Stimulated activated CD4-positive, alpha-beta T cell treated with anti-CD3 and anti-CD28 coated beads, TNF-alpha, amount 100 ng/mL, for 4 hours (primary cell): ENCODE measurements around the gene BARX1.
"Not testable (repeated sequence)": the region's sequence is repeated elsewhere in the genome, so short reads cannot be mapped to it uniquely, and the experiment has no call there.

Source experiments
- DNase-seq, 3 experiments: peaks; one replicate each; pipeline ENCODE4 v3.0.0-alpha.2; 2020; ENCODE audit warnings: low read depth in 3 of 3

Gene BARX1, protein sequence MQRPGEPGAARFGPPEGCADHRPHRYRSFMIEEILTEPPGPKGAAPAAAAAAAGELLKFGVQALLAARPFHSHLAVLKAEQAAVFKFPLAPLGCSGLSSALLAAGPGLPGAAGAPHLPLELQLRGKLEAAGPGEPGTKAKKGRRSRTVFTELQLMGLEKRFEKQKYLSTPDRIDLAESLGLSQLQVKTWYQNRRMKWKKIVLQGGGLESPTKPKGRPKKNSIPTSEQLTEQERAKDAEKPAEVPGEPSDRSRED

GRCh38 chr9:93955111-93955980 lies at the start of gene BARX1:
BARX1 (minus strand) TSS chr9:93955355; CDS start chr9:93955146, 209 bp downstream.
- DNase-seq: no peak

DNA sequence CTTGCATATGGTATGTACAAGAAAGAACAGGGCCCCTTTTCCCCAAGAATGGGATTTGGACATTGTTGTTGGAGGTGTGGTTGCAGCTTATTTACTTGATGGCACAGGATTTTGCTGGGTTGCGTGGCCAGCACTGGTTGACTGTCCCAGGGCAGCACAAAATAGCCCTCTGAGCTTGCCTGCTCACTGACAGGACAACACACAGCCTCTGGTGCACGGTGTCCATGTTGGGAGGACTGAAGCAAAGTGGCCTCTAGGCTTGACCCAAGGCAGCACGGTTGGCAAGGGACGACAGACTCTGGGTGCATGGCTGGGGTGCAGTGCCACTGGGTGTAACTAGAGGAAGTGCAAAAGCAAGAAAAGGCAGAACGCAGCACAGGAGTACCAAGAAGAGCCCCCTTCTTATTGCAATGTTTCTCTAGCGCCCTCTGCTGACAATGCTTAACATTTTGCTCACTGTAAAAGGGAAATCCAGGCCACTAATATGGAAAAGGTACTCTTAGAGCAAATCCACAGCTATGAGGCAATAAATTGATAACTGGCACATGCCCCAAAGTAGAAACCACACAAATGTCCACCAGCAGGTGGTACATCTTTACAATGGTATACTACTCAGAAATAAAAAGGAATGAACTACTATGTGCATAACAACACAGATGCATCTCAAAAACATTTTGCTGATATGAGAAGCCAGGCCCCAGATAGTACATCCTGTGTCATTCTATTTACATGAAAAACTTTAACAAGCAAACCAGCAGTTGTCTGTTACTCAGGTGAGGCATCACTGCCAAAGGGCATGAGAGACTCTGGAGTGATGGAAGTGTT lies 47.4 kb upstream of the BARX1 start:
- no peak for DNase-seq

GRCh38 chr9:93996863-93997262 lies 41.7 kb upstream of the BARX1 start:
- DNase-seq: no peak

- DNase-seq: no peak
Observed at GRCh38 chr9:93996367-93996766, 41.2 kb upstream of the BARX1 start.

DNA sequence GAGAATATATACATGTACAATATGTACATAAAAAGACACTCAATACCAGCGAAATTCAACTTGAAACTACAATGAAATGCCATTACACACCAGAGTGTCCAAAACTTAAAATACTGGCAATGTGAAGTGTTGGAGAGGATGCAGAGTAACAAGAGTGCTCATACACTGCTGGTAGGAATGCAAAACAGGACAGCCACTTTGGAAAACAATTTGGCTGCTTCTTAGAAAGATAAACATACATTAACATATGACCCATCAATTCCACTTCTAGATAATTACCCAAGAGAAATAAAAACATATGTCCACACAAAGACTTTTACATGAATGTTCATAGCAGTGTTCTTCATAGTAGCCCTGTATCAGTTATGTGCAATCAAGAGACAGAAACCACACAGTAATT lies 39.4 kb upstream of the BARX1 start:
- DNase-seq: no peak

- no peak for DNase-seq
Observed at GRCh38 chr9:93994132-93994531, 39.0 kb upstream of the BARX1 start.

DNA sequence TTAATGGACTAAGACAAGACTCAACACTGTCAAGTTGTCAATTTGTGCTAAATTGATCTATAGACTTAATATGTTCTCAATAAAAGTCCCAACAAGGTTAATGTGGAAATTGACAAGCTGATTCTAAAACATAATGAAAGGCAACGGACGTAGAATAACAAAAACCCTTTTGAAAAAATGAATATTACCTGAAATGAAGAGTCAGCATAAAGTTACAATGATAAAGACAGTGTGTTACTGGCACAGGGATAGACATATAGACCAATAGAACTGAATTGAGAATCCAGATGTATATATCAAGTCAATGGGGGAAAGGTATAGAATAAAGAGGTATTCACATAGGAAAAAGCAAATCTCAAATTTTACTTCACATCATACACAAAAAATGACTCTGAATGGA lies 37.7 kb upstream of the BARX1 start:
- no peak for DNase-seq

- no peak for DNase-seq
Observed at GRCh38 chr9:93990448-93990847, 35.3 kb upstream of the BARX1 start.

- DNase-seq: no peak
Observed at GRCh38 chr9:93988056-93988455, 32.9 kb upstream of the BARX1 start.

DNA sequence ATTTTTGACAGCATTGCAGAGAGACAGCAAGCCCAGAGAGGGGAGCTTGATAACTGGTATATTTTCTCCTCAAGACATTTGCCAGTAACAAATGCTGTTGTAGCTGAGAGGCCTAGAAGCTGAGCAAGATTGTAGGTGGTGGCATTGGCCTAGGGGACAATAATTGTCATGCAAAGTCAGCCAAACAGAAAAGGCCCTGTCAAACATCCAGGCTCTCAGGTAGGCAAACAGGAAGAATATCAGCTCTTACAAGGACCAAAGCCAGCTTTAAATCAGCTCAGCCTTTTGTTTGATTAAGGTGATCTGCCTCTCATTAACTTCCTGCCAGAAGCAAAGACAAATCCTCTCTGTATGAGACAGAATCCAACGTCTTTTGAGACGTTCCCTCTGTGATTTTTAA lies 29.7 kb upstream of the BARX1 start:
- no peak for DNase-seq

DNA sequence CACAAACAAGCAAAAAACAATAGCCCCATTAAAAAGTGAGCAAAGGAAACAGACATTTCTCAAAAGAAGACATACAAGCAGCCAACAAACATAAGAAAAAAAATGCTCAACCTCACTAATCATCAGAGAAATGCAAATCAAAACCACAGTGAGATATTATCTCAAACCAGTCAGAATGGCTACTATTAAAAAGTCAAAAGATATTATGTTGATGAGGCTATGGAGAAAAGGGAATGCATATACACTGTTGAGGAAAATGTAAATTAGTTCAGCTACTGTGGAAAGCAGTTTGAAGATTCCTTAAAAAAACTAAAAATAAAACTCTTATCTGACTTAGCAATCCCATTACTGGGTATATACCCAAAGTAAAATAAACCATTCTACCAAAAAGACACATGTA lies 28.7 kb upstream of the BARX1 start:
- no peak for DNase-seq

DNA sequence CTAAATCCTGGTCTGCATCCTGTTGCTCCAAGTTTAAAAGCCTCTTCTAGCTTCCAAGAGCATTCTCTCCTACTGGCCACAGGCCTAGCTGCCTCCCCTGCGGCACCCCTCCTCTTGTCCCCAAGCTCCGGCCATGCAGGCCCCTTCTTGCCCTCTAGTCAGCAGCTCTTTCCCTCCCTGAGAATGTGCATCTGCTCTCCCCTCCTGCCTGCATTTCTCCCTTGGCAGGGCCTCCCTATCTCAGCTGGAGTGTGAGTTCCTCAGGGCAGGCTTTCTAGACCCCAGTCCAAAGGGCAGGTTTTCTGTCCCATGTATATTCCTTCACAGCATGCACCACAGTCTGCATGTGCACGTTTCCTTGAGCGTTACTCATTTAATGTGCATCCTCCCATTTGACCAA lies 24.6 kb upstream of the BARX1 start:
- DNase-seq: no peak

DNA sequence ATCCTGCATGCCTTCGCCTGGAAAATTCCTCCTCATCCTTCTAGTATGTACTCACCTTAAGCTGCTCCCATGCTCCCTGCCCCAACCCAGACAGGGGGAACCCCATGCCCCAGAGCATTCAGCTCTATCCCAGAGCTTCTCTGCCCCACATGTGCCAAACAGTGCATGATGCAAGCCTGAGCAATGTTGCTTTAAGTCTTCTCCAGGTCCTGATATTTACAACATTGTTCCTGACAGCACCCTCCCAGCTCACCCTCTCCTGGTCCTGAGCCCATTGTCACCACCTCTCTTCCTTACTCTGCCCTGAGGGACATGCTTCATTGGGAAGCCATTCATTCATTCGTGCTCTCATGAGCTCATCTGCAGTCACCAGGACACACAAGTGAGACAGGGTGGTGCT lies 23.4 kb upstream of the BARX1 start:
- DNase-seq: no peak

GRCh38 chr9:93976973-93977372 lies 21.8 kb upstream of the BARX1 start:
- DNase-seq: no peak

- DNase-seq: no peak
Observed at GRCh38 chr9:93976081-93976480, 20.9 kb upstream of the BARX1 start.

DNA sequence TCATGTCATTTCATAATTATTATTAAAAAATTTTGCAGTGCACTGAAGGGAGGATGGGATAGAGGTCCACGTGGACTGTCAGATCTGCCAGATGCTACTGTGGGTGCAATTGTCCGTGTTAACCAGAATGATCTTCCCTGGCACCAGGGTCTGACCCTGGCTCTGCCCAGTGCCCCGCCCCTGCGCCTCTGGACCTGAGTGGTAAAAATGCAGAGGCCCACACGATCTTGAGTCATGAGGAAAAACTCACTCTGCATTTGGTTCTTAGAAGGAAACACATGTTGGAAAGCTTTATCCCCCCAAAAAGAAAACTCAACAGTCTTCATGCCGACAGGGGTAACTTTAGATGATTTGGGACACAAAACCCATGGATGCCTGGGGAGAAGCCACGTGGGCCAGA lies 20.1 kb upstream of the BARX1 start:
- no peak for DNase-seq

DNA sequence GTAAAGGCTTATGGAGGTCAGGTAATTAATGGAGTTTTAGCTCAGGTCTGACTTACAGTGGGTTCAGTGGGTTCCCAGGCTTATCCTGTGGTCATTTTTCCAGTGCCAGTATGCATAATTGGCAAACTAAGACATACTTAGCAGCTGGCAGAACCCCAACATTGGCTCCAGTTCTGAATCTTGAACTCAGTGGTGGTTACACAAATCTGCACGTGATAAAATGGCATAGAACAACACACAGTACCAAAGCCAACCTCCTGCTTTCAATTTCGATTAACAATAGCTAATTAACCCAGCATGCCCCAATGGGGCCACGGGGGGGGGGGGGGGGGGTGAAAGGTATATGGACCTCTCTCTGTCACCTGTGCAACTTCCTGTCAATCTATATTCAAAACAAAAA lies 19.0 kb upstream of the BARX1 start:
- DNase-seq: no peak

- not testable (repeated sequence) for DNase-seq
Observed at GRCh38 chr9:93972655-93973054, 17.5 kb upstream of the BARX1 start.

- no peak for DNase-seq
Observed at GRCh38 chr9:93969328-93969661, 14.1 kb upstream of the BARX1 start.

DNA sequence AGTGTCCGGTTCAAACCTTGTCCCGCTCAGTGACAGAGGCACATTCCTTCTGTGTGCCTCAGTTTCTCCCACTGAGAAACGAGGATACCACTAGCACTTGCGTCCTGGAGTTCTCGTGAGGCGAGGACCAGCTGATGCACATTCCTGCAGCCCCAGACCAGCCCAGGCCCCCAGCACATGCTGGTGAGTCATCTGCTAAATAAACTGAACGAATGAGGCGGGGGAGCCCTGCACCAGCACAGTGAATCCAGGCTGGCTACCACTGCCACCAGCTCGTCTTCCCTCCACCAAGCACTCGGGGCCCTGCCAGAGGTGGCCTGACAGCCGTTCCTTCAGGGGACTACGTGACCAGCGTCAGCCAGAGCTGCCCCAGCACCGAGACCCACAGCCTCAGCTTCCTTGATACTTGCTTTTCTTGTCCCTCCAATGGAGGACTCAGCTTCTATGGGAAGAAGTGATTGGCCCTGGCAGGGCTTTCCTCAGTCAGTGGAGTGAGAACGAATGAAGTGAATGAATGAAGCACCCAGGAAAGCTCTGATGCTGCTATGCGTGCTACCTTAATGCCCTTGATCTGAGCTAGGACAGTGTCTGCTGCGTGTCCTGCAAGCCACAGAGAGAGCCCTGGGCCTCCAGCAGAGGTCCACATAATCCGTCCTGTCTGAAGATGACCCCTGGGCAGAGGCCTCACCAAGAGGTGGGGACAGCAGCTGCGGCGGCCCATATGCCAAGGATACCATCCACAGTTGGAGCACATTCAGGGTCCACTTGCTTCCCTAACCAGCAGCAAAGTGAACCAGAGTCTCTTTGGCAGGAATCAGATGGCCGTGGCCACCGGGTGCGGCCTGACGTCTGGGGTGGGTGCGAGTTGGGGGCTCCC lies 13.5 kb upstream of the BARX1 start:
- DNase-seq: no peak

- no peak for DNase-seq
Observed at GRCh38 chr9:93967020-93967803, 12.1 kb upstream of the BARX1 start.
